HG02981 (cell line): ENCODE data around the gene TMIE.

Experiments used
- ATAC-seq: cut with Tn5 transposase; IDR thresholded peaks from one replicate; pipeline ENCODE4 v1.9.1; 2021; ENCODE audit warnings: mild to moderate bottlenecking, moderate library complexity; ENCODE audit not compliant: unreplicated experiment

TMIE gene

GRCh38 chr3:46668591-46668990 lies 32.6 kb upstream of the TMIE start:
- no peak for ATAC-seq

- no peak for ATAC-seq
Measured at GRCh38 chr3:46669191-46669999, 31.8 kb upstream of the TMIE start.

GRCh38 chr3:46670000-46670890 lies 30.9 kb upstream of the TMIE start:
- no peak for ATAC-seq

GRCh38 chr3:46670891-46671427 lies 30.2 kb upstream of the TMIE start:
- no peak for ATAC-seq

- no peak for ATAC-seq
Measured at GRCh38 chr3:46671541-46672348, 29.4 kb upstream of the TMIE start.

- ATAC-seq: no peak
Measured at GRCh38 chr3:46672349-46672695, 28.9 kb upstream of the TMIE start.

- no peak for ATAC-seq
Measured at GRCh38 chr3:46673151-46674030, 27.8 kb upstream of the TMIE start.

GRCh38 chr3:46674031-46674845 lies 27.0 kb upstream of the TMIE start:
- no peak for ATAC-seq

GRCh38 chr3:46675426-46675825 lies 25.8 kb upstream of the TMIE start:
- no peak for ATAC-seq

GRCh38 chr3:46675843-46676567 lies 25.2 kb upstream of the TMIE start:
- no peak for ATAC-seq

GRCh38 chr3:46676601-46677410 lies 24.4 kb upstream of the TMIE start:
- ATAC-seq: no peak

GRCh38 chr3:46677411-46677726 lies 23.8 kb upstream of the TMIE start:
- no peak for ATAC-seq

- no peak for ATAC-seq
Measured at GRCh38 chr3:46678280-46678679, 22.9 kb upstream of the TMIE start.

GRCh38 chr3:46679681-46680080 lies 21.5 kb upstream of the TMIE start:
- no peak for ATAC-seq

- no peak for ATAC-seq
Measured at GRCh38 chr3:46680298-46680826, 20.8 kb upstream of the TMIE start.

- no peak for ATAC-seq
Measured at GRCh38 chr3:46681387-46681786, 19.8 kb upstream of the TMIE start.

- no peak for ATAC-seq
Measured at GRCh38 chr3:46681856-46682540, 19.2 kb upstream of the TMIE start.
